Fibroblast of skin of left quadriceps (primary cell): ENCODE results near the gene AFM.

Source experiments
- DNase-seq, 2 experiments: peaks; one replicate each; pipeline ENCODE4 v3.0.0-alpha.2; 2013; ENCODE audit warnings: low read depth in 2 of 2

AFM gene, protein sequence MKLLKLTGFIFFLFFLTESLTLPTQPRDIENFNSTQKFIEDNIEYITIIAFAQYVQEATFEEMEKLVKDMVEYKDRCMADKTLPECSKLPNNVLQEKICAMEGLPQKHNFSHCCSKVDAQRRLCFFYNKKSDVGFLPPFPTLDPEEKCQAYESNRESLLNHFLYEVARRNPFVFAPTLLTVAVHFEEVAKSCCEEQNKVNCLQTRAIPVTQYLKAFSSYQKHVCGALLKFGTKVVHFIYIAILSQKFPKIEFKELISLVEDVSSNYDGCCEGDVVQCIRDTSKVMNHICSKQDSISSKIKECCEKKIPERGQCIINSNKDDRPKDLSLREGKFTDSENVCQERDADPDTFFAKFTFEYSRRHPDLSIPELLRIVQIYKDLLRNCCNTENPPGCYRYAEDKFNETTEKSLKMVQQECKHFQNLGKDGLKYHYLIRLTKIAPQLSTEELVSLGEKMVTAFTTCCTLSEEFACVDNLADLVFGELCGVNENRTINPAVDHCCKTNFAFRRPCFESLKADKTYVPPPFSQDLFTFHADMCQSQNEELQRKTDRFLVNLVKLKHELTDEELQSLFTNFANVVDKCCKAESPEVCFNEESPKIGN

DNA sequence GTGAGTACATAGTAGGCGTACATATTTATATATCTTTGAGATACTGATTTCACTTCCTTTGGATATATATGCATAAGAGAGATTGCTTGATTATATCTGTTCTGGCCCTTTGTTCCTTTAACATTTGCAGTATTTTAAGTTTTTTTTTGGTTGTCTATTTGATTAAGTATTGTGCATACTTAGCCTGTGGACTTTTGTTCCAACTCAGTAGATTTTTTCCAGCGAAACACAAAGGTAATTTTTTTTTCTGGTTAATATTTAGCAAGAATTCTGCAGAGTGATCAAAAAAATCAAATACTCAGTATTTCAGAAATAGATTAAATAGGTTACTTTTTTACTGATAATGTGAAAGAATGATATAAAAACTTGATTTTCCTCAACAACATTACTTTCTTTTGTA lies at the start of gene AFM:
TSS of gene AFM (plus strand) at position 388 of the 400 bp plus-strand sequence. CDS start 31 bp downstream, outside the sequence.
- no peak for DNase-seq

DNA sequence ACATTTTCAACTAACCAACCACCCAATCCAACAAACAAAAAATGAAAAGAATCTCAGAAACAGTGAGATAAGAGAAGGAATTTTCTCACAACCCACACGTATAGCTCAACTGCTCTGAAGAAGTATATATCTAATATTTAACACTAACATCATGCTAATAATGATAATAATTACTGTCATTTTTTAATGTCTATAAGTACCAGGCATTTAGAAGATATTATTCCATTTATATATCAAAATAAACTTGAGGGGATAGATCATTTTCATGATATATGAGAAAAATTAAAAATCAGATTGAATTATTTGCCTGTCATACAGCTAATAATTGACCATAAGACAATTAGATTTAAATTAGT lies 49.8 kb upstream of the AFM start:
- DNase-seq = no peak

- DNase-seq = no peak
These were observed 49.2 kb upstream of the AFM start for GRCh38 chr4:73432169-73433000.

DNA sequence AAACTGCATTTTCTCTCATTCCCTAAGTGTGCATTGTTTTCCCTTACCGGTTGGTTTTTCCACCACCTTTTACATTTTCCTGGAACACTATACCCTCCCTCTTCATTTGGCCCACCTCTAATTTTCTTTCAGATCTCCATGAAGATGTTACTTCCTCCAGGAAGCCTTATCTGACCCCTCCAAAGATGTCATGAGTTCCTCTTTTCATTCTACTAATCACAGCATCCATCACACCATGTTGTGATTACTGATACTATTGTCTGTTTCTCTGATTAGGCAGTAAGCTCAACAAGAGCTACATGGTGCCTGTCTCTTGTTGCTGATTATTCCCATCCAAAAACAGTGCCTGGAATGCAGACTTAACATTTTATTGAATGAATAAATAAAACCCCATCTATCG lies 48.4 kb upstream of the AFM start:
- no peak for DNase-seq

- DNase-seq = no peak
These were observed 47.2 kb upstream of the AFM start for GRCh38 chr4:73434311-73434710.

DNA sequence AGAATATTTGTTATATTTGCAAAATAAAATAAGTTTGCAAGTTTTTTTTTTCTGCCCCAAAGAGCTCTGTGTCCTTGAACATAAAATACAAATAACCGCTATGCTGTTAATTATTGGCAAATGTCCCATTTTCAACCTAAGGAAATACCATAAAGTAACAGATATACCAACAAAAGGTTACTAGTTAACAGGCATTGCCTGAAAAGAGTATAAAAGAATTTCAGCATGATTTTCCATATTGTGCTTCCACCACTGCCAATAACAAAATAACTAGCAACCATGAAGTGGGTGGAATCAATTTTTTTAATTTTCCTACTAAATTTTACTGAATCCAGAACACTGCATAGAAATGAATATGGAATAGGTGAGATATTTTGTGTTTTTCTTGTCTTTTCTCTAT lies 45.6 kb upstream of the AFM start, which contains the start of gene AFP:
TSS of gene AFP (plus strand) at position 238 of the 400 bp plus-strand sequence. CDS start at position 280, 42 bp downstream.
- no peak for DNase-seq

DNA sequence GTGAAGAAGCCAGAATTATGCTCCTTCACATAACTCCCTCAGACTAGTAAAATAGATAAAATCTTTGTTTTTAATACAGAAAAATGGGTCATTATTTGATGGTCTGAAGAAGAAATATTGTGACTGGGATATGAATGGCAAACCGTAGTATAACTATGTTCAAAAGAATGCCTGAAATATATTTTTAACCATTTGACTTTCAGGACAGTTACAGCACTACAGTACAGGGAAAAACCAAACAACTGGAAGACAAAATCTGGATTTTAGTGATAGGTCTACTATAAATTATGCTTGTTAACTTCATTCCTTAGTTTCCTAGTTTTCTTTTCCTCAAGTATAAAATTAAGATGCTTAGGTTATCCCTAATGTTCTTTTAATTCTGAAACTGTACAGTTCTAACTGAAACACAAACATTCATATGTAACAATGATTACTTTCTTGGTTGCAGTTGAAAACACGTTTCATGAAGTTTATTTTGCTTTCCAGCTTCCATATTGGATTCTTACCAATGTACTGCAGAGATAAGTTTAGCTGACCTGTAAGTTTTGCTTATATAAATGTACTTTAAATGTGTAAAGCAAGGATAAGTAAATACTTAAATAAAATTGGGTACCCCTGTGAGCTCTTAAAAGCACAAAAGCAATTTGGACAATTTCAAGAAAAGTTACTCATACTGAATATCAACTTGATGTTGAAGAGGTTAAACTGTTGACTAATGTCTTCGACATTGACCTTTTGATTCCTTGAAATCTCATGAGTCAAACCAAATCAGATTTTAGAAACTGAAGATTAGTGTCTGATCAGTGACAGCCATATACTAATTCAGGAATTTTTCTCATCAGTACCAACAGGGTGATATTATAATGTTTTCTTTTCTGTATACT lies 44.6 kb upstream of the AFM start:
- DNase-seq = no peak

GRCh38 chr4:73437558-73437956 lies 44.0 kb upstream of the AFM start:
- no peak for DNase-seq

GRCh38 chr4:73438048-73438447 lies 43.5 kb upstream of the AFM start:
- no peak for DNase-seq

DNA sequence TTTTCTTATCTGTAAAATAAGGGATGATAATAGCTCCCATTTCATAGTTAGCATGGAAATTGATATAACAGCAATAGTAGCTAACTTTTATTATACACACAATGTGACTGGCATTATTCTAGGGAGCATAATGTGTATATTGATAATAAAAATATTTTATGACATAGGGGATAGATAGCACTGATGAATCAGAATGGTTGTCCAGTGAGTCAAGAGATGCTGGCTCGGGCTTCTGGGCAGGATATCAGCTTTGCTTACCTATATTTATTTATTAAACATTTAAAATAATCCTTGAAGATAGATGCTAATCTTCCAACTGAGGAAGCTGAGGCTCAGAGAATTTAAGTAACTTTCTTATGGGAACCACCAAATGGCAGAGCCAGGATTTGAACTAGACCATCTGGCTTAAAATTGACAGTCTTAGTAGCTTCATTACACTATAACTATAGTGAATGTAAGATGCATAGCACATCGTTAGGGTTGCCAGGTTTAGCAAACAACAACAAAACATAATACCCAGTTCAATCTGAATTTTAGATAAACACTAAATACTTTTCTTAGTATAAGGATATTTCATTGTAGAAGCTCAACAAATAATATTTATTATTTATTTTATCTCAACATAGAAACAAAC lies 42.8 kb upstream of the AFM start:
- no peak for DNase-seq

- DNase-seq = no peak
These were observed 42.1 kb upstream of the AFM start for GRCh38 chr4:73439445-73439844.

- no peak for DNase-seq
These were observed 41.6 kb upstream of the AFM start for GRCh38 chr4:73439991-73440390.

- DNase-seq = no peak
These were observed 40.9 kb upstream of the AFM start for GRCh38 chr4:73440653-73441052.

GRCh38 chr4:73442275-73442674 lies 39.3 kb upstream of the AFM start:
- no peak for DNase-seq

DNA sequence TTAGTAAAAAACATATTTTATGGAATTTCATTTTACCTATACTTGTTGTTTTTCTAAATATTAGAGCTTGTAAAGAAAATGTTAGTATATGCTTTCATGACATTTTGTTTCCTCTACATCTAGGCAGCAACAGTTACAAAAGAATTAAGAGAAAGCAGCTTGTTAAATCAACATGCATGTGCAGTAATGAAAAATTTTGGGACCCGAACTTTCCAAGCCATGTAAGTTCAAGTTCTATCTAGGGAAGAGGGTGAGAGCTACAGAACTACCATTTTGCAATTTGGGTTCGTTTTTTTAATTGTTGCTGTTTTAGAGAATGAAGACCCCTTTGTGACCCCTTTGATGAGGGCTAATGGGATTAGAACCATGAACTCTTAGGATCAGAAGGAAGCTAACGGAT lies 38.3 kb upstream of the AFM start:
- DNase-seq = no peak

DNA sequence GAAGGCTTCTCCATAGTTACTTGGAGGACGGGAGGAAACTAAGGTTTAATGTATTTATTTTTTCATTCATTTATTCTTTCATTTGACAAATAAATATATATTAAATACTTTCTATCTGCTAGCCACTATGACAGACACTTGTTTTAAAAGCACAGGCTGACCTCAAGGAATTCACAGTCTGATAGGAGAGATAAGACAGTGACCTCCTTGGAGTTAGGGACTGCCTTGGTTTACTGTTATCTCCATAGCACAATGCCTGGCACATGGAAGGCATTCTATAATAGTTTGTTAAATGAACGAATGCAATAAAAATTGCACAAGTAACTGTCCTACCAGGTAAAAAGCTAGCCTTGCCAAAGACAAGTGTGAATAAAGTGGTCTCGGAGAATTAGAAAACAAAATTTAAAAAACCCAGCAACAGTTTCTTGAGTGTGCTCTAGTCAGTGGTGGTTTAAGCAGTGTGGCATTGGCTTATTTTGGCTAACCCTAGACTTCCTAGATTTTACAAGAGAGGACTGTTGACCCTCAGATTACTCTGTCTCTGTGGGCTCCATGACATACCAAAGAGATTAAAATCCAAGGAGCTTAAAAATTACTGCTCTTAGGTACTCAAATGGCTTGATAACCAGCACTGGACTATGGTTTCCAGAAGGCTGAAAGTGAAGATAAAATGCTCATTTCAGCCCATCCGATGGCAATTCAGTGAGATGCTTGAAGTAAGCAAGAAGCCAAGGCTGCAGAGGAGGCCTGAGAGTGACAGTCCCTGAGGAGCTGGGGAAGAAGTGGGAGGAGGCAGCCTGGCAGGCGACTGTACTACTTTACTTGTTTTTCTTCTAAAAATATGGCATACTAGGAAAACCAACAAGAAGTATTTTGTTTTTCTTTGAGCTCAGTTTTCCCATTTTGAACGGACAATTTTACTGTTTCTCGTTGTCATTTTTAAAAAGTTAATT lies 35.9 kb upstream of the AFM start:
- no peak for DNase-seq

DNA sequence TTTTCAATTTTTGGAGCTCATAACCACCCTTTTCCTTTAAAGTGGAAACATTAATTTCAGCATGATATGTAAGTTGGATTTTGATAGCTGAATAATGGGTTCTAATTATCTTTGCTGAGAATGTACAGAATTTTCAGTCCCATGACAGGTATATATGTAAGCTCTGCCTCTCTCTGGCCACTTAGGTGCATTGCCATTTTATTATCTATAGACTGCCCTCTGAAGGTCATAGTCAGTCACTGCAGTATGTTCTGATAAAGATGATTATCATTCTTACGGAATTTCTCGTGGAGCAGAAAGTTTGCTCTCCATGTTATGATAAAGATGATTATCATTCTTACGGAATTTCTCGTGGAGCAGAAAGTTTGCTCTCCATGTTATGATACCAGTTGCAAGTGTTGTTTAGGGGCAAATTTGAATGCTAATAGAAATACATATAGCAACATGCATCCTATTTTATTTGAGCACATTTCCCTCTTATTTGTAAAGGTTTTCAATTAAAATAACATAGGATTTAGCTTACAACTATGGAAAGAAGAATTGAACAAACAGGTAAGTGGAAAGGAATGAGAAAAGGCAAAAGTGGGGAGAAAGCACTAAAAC lies 35.1 kb upstream of the AFM start:
- peak in 1 of 2 experiments; percentile 14 for DNase-seq

DNA sequence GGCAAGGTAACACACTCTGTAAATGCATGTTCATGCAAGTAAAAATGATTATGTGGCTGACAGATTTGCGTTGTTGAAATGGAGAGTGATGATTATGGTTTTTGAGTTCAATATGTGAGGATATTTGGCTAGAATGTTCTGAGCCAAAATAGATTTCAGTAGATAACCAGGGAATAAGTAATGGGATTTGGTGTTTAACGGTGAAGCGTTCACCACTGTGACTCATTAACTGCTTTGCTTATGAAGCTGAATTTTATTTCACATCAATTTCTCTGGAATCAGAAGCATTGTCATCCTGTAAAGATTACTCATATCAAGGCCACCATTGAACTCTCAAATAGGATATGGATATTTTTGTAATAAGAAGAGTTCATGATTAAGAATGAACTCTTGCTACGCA lies 33.9 kb upstream of the AFM start:
- DNase-seq = peak; percentile 16 to 29

DNA sequence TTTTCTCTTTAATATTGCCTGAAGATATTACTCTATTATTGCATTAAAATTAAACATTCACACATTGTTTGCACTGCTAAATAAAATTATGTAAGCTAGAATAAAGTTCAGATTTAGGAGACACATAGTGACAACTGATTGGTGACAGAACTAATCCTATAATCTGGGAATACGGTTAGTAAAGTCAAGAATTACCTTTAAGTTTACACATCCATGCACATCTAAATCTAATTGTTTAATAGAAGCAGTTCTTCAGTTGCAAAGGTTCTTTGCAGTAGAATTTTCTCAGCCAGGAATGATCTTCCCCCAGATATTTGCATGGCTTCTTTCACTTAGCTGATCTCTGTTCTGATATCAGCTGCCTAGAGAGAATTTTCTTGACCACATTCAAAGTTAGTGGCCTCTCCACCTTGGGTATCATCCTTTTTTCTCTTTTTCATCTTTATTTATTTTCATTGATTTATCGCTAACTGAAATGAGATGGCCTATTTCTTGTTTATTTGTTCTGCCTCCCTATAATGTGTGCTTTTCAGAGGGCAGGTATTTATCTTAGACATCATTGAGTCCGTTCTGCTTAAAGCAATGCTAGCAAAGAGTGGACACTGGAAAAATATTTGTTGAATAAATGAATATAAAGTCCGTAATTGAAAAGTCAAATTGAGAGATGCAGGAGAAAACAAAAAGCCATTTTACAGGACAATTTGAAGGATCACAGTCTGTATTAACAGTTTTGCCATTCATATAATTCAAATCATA lies 32.9 kb upstream of the AFM start:
- DNase-seq = no peak
